Stomach smooth muscle (tissue), 2 donors: Measurements from ENCODE around the gene TMEM117.

ENCODE experiments used
- H3K27ac ChIP-seq: one replicate; pipeline ENCODE4 v1.7.0; 2013; ENCODE audit warnings: mild to moderate bottlenecking, low read length, inconsistent platforms
- H3K27me3 ChIP-seq, 2 donors: one replicate each; pipeline ENCODE4 v1.7.0; 2013; ENCODE audit warnings: low read length in 2 of 2; ENCODE audit not compliant: insufficient read depth in 2 of 2, control insufficient read depth in 1 of 2
- H3K36me3 ChIP-seq, 2 donors: one replicate each; pipeline ENCODE4 v1.7.0; 2013; ENCODE audit warnings: low read length in 2 of 2; ENCODE audit not compliant: control insufficient read depth in 2 of 2, insufficient read depth in 2 of 2
- H3K4me1 ChIP-seq: one replicate; pipeline ENCODE4 v1.7.0; 2013; ENCODE audit warnings: low read length; ENCODE audit not compliant: control insufficient read depth, insufficient read depth
- H3K4me3 ChIP-seq, 2 donors: one replicate each; pipeline ENCODE4 v1.7.0; 2013; ENCODE audit warnings: low read length in 2 of 2
- H3K9ac ChIP-seq, 2 donors: one replicate each; pipeline ENCODE4 v1.7.0; 2013; ENCODE audit warnings: low read length in 2 of 2, mild to moderate bottlenecking in 1 of 2
- H3K9me3 ChIP-seq, 2 donors: one replicate each; pipeline ENCODE4 v1.7.0; 2013; ENCODE audit warnings: low read length in 2 of 2; ENCODE audit not compliant: control insufficient read depth in 2 of 2
- donor health status: healthy.
- donor health status: Pancreatic carcinoma.

Gene TMEM117

DNA sequence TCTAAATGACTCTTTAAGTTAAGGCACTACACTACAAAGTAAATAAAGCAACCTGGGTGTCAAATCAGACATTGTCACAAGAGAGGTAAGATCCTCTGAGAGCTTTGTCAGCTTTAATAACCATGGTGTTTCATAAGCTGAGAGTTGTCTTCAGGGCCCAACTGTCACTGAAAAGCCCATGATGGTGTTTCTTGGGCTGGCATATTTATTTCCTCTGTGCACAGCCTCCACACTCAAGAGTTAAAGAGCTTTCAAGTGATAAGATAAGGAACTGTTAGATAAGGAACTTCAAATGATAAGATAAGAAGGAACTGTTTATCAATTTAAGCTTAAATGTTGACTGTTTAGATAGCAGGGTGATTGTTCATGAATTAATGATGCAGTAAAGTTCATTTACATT, 495.4 kb downstream of the TMEM117 start:
- H3K9me3 ChIP-seq, result no peaks in the 10 kb centered on the region
- H3K27ac ChIP-seq, result no peak overlapping the region
- H3K4me1 ChIP-seq, result no peaks in the 10 kb centered on the region
- H3K4me3 ChIP-seq, result no peak overlapping the region
- no peak overlapping the region for H3K9ac ChIP-seq
- H3K36me3 ChIP-seq, result no peaks in the 10 kb centered on the region
- H3K27me3 ChIP-seq, result no peaks in the 10 kb centered on the region

DNA sequence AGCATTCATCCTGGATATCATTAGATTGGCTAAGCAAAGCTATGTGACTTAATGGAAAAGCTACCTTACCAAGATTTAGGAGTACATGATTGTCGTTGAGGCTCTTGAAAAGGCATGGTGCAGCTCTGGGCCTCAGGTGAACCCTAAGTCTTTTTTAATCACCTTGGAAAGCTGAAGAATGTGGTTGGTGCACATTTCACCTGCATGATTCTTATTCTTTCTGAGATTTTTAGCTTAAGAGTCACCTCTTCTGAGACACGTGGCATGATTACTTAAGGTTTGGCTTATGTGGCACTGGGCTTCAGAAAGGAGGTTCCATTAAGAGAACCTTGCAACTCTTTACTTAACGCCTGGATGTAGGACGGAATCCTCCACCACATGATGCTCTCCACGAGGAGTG, 498.5 kb downstream of the TMEM117 start:
- Histone ChIP-seq H3K27me3 (no peaks in the 10 kb centered on the region), H3K36me3 (no peaks in the 10 kb centered on the region), H3K4me3 (no peak overlapping the region), H3K4me1 (no peaks in the 10 kb centered on the region), H3K9me3 (no peaks in the 10 kb centered on the region), H3K27ac (no peak overlapping the region), H3K9ac (no peak overlapping the region)

DNA sequence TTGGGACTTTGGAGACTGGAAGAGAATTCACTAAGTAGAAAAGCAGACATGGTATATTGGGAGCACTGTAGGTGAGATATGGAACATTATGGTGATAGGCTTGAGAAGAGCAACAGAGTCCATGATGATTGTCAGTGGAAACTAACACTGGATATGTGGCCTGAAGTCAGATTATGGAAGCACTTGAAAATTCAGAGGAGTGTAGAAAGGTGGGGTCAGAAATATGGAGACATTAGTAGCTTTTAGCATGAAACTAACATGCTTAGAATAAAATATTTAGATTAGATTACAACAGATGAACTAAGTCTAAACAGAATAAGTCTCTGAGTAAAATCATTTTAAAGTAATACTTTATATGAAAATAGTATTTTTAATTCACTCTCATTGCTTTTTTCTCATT, 499.1 kb downstream of the TMEM117 start:
- no peak overlapping the region for H3K9ac ChIP-seq
- H3K27ac ChIP-seq, result no peak overlapping the region
- H3K4me3 ChIP-seq, result no peak overlapping the region
- no peaks in the 10 kb centered on the region for H3K4me1 ChIP-seq
- no peaks in the 10 kb centered on the region for H3K9me3 ChIP-seq
- no peaks in the 10 kb centered on the region for H3K36me3 ChIP-seq
- no peaks in the 10 kb centered on the region for H3K27me3 ChIP-seq

DNA sequence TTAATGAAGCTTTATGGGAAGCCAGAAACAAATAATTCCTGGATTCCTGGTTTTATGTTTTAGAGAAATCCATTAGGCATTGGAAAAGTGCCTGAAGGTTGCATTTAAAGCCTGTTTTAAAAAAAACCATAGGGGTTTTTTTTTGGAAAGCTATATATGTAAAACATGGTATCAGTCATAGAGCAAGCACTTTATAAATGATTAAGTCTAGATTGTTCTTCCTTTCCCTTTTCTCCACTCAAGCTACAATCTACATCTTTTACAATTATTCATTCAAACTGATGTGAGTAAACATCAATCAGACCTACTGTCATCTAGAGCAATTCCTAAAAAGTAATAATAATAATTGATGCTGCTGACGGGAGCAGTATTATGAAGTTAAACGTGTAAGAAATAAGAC, 500.7 kb downstream of the TMEM117 start:
- Histone ChIP-seq H3K4me3 (no peak overlapping the region), H3K9ac (no peak overlapping the region), H3K4me1 (no peaks in the 10 kb centered on the region), H3K9me3 (no peaks in the 10 kb centered on the region), H3K36me3 (no peaks in the 10 kb centered on the region), H3K27ac (no peak overlapping the region), H3K27me3 (no peaks in the 10 kb centered on the region)

DNA sequence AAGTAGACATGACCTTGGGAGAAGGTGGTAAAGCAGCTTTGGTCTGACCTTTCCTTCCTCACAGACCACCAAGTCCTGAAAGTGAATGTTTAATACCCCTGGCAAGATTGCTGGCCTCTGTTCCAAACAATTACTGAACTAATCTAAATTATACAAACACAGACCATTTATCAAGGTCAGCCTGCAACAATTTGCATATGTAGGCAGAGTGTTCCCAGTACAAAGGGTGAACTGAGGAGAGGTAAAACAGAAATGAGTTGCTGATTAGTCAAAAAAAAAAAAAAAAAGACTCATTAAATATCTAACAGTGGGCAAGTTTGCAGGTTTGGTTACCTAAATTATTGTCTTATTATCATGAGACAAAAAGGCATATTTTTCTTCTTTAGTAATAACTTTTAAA, 506.5 kb downstream of the TMEM117 start:
- Histone ChIP-seq H3K27me3 (no peaks in the 10 kb centered on the region), H3K36me3 (no peaks in the 10 kb centered on the region), H3K27ac (no peak overlapping the region), H3K4me1 (peaks cover 3% of the 10 kb centered on the region), H3K9ac (no peak overlapping the region), H3K9me3 (no peaks in the 10 kb centered on the region), H3K4me3 (no peak overlapping the region)

DNA sequence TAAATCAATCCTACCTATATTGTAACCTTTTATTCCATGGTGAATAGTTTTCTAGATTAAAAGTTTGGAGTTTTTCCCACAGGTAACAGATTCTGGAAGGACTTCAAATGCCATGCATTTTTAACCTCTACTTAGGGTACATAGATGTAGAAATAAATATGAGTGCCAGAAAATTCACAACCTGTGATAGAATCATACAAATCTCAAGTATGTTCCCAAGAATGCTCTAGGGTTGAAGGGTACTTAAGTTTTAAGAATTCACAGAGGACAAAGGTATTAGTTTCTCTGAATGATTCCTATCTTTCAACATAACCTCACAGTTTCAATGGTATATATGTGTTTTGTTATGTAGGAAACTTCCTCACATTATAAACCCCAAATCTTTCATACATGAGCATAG, 511.3 kb downstream of the TMEM117 start:
- H3K4me1 ChIP-seq, result peaks cover 2% of the 10 kb centered on the region
- no peaks in the 10 kb centered on the region for H3K9me3 ChIP-seq
- no peak overlapping the region for H3K27ac ChIP-seq
- H3K27me3 ChIP-seq, result no peaks in the 10 kb centered on the region
- H3K4me3 ChIP-seq, result no peak overlapping the region
- no peaks in the 10 kb centered on the region for H3K36me3 ChIP-seq
- no peak overlapping the region for H3K9ac ChIP-seq

DNA sequence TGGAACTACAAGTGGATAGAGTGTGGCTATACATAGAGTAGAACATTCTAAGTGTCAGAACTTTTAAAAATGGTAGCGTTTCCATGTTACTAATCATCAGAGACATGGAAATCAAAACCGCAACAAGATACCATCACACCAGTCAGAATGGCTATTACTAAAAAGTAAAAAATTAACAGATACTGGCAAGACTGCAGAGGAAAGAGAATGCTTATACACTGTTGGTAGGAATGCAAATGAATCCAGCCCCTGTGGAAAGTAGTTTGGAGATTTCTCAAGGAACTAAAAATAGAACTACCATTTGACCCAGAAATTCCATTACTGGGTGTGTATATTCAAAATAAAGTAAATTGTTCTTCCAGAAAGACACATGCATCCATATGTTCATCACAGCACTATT, 521.6 kb downstream of the TMEM117 start:
- Histone ChIP-seq H3K4me1 (no peaks in the 10 kb centered on the region), H3K27me3 (no peaks in the 10 kb centered on the region), H3K36me3 (no peaks in the 10 kb centered on the region), H3K9ac (no peak overlapping the region), H3K4me3 (no peak overlapping the region), H3K9me3 (no peaks in the 10 kb centered on the region), H3K27ac (no peak overlapping the region)

DNA sequence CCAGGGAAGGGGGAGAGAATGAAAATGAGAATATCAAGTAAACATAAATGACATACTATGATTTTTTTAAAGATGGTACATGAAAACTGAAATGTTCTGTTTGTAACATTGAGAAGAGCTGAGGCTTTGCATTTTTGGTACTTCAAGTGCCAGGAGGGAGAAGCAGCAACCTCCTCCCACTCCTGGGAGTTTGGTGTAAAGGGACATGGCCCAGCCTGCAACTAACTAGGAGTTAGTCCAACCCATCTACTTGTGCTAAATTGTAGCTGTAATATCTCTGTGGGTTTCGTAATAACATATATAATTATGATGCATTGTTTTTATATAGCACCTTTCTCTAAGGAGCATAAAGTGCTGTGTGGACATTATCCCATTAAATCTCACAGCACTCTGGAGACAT, 522.8 kb downstream of the TMEM117 start:
- no peak overlapping the region for H3K4me3 ChIP-seq
- no peak overlapping the region for H3K9ac ChIP-seq
- H3K27me3 ChIP-seq, result no peaks in the 10 kb centered on the region
- no peaks in the 10 kb centered on the region for H3K4me1 ChIP-seq
- no peak overlapping the region for H3K27ac ChIP-seq
- no peaks in the 10 kb centered on the region for H3K9me3 ChIP-seq
- no peaks in the 10 kb centered on the region for H3K36me3 ChIP-seq

DNA sequence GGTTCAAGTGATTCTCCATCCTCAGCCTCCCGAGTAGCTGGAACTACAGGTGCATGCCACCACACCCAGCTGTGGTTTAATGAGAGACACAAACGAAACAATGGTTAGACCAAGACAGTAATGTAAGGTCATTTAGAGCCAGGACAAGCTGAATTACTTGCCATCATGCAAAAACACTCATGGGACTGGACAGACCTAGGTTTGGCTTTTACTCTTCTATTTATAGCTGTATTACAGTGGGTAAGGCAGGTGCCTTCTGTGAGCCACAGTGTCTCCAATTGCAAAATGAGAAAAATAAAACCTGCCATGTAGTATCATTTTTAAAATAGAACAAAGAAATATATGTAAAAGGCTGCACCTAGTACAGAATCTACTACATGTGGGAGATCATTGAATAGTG, 527.1 kb downstream of the TMEM117 start:
- Histone ChIP-seq H3K36me3 (no peaks in the 10 kb centered on the region), H3K9ac (no peak overlapping the region), H3K27me3 (no peaks in the 10 kb centered on the region), H3K4me1 (no peaks in the 10 kb centered on the region), H3K27ac (no peak overlapping the region), H3K4me3 (no peak overlapping the region), H3K9me3 (no peaks in the 10 kb centered on the region)

DNA sequence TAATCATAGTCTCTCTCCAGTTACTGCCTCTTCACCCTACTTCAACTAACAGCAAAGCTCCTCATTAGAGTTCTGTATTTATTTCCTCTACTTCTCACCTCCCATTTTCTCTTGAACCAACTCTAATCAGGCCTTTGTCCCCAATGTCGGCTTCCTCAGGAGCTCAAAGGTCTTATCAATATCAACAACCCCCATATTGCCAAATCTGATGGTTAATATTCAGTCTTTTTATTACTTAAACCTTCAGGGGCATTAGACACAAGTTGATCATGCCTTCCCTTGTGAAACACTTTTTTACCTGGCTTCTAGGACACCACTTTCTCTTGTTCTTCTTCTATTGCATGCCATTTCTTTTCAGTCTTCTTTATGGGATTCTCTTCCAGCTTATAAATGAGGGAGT, 531.3 kb downstream of the TMEM117 start:
- Histone ChIP-seq H3K27ac (no peak overlapping the region), H3K4me3 (no peak overlapping the region), H3K9ac (no peak overlapping the region), H3K27me3 (no peaks in the 10 kb centered on the region), H3K9me3 (no peaks in the 10 kb centered on the region), H3K4me1 (no peaks in the 10 kb centered on the region), H3K36me3 (no peaks in the 10 kb centered on the region)

DNA sequence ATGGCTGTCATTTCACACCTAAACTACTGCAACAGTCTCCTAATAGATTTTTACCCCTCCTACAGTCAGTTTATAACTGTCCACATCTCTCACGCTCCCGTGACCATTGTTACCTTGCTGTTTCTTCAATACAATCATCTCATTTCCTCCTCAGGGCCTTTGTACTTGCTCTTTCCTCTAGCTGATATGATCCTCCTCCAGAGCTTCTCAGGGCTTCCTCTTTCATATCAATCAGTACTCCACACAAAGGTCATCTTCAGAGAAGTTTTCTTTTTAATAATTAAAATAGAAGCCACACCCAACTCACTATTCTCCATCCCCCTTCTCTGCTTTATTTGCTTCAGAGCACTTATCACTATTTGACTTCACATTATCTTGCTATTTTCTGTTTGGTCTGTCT, 532.0 kb downstream of the TMEM117 start:
- Histone ChIP-seq H3K36me3 (no peaks in the 10 kb centered on the region), H3K27me3 (no peaks in the 10 kb centered on the region), H3K9me3 (no peaks in the 10 kb centered on the region), H3K4me1 (no peaks in the 10 kb centered on the region), H3K27ac (no peak overlapping the region), H3K9ac (no peak overlapping the region), H3K4me3 (no peak overlapping the region)

DNA sequence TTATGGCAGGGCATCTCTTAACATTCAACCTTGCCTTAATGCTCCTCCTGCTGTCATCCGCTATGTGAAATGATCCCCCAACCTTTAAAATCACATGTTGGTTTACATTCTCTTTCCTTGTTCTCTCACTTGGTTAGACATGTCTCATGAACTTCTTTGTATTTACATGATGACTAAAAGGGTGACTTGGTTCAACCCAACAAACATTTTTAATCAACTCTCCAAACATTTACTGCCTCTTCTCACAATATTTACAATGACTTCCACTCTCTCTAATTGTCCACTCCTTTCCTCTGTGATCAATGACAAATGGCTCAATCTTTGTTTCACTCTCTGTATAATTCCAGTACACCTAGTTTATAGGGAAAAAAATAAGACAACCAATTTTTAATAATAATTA, 534.1 kb downstream of the TMEM117 start:
- Histone ChIP-seq H3K27me3 (no peaks in the 10 kb centered on the region), H3K4me3 (no peak overlapping the region), H3K27ac (no peak overlapping the region), H3K9me3 (no peaks in the 10 kb centered on the region), H3K4me1 (no peaks in the 10 kb centered on the region), H3K9ac (no peak overlapping the region), H3K36me3 (no peaks in the 10 kb centered on the region)
